Superior temporal gyrus (tissue), 1 donor: ENCODE measurements around the gene MSGN1.

ENCODE experiments used
- DNase-seq: peaks from one replicate; pipeline ENCODE4 v3.0.0-alpha.2; 2016; ENCODE audit errors: extremely low spot score

Gene MSGN1

GRCh38 chr2:17816396-17817245, at the start of gene MSGN1:
MSGN1 (plus strand) TSS chr2:17816460; CDS start chr2:17816519, 59 bp downstream.
- no peak for DNase-seq

- DNase-seq = no peak
Observed at GRCh38 chr2:17768894-17769293, 47.4 kb upstream of the MSGN1 start.

- no peak for DNase-seq
Observed at GRCh38 chr2:17771956-17772355, 44.3 kb upstream of the MSGN1 start.

- no peak for DNase-seq
Observed at GRCh38 chr2:17772532-17772931, 43.7 kb upstream of the MSGN1 start.

- DNase-seq = no peak
Observed at GRCh38 chr2:17780546-17780945, 35.7 kb upstream of the MSGN1 start.

GRCh38 chr2:17781482-17781881, 34.8 kb upstream of the MSGN1 start:
- DNase-seq = no peak

GRCh38 chr2:17786727-17787126, 29.5 kb upstream of the MSGN1 start:
- no peak for DNase-seq

- DNase-seq = no peak
Observed at GRCh38 chr2:17788773-17789172, 27.5 kb upstream of the MSGN1 start.

- no peak for DNase-seq
Observed at GRCh38 chr2:17790536-17790935, 25.7 kb upstream of the MSGN1 start.

GRCh38 chr2:17791121-17791816, 25.0 kb upstream of the MSGN1 start:
- DNase-seq = no peak

- no peak for DNase-seq
Observed at GRCh38 chr2:17791817-17792130, 24.5 kb upstream of the MSGN1 start.

- no peak for DNase-seq
Observed at GRCh38 chr2:17792515-17792914, 23.7 kb upstream of the MSGN1 start.

GRCh38 chr2:17793296-17793695, 23.0 kb upstream of the MSGN1 start:
- DNase-seq = no peak

- no peak for DNase-seq
Observed at GRCh38 chr2:17793803-17794354, 22.4 kb upstream of the MSGN1 start.

GRCh38 chr2:17795309-17795708, 21.0 kb upstream of the MSGN1 start:
- DNase-seq = no peak

GRCh38 chr2:17798338-17798737, 17.9 kb upstream of the MSGN1 start:
- no peak for DNase-seq

GRCh38 chr2:17799301-17800120, 16.7 kb upstream of the MSGN1 start:
- DNase-seq = no peak

GRCh38 chr2:17800219-17800618, 16.0 kb upstream of the MSGN1 start:
- DNase-seq = no peak

- DNase-seq = no peak
Observed at GRCh38 chr2:17800693-17801458, 15.4 kb upstream of the MSGN1 start.

- no peak for DNase-seq
Observed at GRCh38 chr2:17803497-17803896, 12.8 kb upstream of the MSGN1 start.

- no peak for DNase-seq
Observed at GRCh38 chr2:17804358-17804757, 11.9 kb upstream of the MSGN1 start.
